Measurements from ENCODE around the gene PAF1. TPM values are rescaled to one million over a fixed set of nuclear protein-coding genes. Genes with fewer than 3 reads are reported as not detected.

The PAF1 gene
- polyA plus RNA-seq, 2 of the 4 experiments (the other 2 are of a cell fraction): 103 to 110 TPM

- ChIA-PET POLR2A (interaction anchor here (0.6 to 9.4 kb wide), 10 partner anchors 9 to 64 kb away, joined by 3 to 140 read pairs (median 6); partner anchors contain the start of genes MED29, PAF1, RPS16 and SAMD4B), CTCF (interaction anchor here (1.6 to 21.4 kb wide), 5 partner anchors 9 to 126 kb away, joined by 4 to 457 read pairs (median 12); partner anchors contain the start of genes EID2B, MED29, PAF1 and RPS16)
- peaks cover 70% of the 10 kb centered on the region for H3K4me1 ChIP-seq
- WGBS (ENCODE audit: missing lambda C conversion rate): 2% methylated on average over 47 of the region's 56 CpGs
- FAIRE-seq (no peak), ATAC-seq (peak; percentile 15 to 37), DNase-seq (ENCODE audit: low read depth in 1 of 2, low spot score in 1 of 2) (peak; percentile 93 to 95)
- peak within 1 kb of the TSS; percentile 94 to 99 for H3K27ac ChIP-seq
- peak within 1 kb of the TSS; percentile 76 for H3K4me3 ChIP-seq
- no peaks in the 10 kb centered on the region for H3K9me3 ChIP-seq
- peak within 1 kb of the TSS; percentile 95 for H3K4me2 ChIP-seq
- peak; percentile 34; the same call in 1 of the 2 replicates for TF ChIP-seq GATA3 (IDR thresholded peaks at IDR 0.05; ENCODE audit: borderline replicate concordance)
- TF ChIP-seq ZC3H11A (IDR thresholded peaks at IDR 0.05): no peak; the same call in 1 of the 2 replicates
- TF ChIP-seq PHF8 (IDR thresholded peaks at IDR 0.05; ENCODE audit: borderline replicate concordance, low read depth): peak; percentile 96
- TF ChIP-seq, protein P1, sequence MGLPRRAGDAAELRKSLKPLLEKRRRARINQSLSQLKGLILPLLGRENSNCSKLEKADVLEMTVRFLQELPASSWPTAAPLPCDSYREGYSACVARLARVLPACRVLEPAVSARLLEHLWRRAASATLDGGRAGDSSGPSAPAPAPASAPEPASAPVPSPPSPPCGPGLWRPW (IDR thresholded peaks at IDR 0.05): no peak
- peak; percentile 81 for TF ChIP-seq MAX (IDR thresholded peaks at IDR 0.05)
- no peak for TF ChIP-seq FOSL2 (IDR thresholded peaks at IDR 0.05)
- TF ChIP-seq FOSL2 (CRISPR knock-in tag; IDR thresholded peaks at IDR 0.05): peak; percentile 48
- peak in 1 of 2 experiments; percentile 33; a peak in 1 of 4 replicates for TF ChIP-seq CEBPB (IDR thresholded peaks at IDR 0.05)
- TF ChIP-seq CBX8 (IDR thresholded peaks at IDR 0.05): no peak
- TF ChIP-seq JUN (IDR thresholded peaks at IDR 0.05): peak; percentile 98 to 99
- TF ChIP-seq PBX3 (IDR thresholded peaks at IDR 0.05): peak; percentile 64
- TF ChIP-seq TP53 (CRISPR knock-in tag; IDR thresholded peaks at IDR 0.05): peak; percentile 68; the same call in 1 of the 2 replicates
- TF ChIP-seq CBX2 (IDR thresholded peaks at IDR 0.05; ENCODE audit: borderline replicate concordance, low read depth): no peak
- TF ChIP-seq POLR2AphosphoS2 (conservative IDR thresholded peaks at IDR 0.05; ENCODE audit: low read length): no peak; the same call in 1 of the 2 replicates
- no peak for TF ChIP-seq ZSCAN20 (CRISPR knock-in tag; IDR thresholded peaks at IDR 0.05)
- TF ChIP-seq, protein P2, sequence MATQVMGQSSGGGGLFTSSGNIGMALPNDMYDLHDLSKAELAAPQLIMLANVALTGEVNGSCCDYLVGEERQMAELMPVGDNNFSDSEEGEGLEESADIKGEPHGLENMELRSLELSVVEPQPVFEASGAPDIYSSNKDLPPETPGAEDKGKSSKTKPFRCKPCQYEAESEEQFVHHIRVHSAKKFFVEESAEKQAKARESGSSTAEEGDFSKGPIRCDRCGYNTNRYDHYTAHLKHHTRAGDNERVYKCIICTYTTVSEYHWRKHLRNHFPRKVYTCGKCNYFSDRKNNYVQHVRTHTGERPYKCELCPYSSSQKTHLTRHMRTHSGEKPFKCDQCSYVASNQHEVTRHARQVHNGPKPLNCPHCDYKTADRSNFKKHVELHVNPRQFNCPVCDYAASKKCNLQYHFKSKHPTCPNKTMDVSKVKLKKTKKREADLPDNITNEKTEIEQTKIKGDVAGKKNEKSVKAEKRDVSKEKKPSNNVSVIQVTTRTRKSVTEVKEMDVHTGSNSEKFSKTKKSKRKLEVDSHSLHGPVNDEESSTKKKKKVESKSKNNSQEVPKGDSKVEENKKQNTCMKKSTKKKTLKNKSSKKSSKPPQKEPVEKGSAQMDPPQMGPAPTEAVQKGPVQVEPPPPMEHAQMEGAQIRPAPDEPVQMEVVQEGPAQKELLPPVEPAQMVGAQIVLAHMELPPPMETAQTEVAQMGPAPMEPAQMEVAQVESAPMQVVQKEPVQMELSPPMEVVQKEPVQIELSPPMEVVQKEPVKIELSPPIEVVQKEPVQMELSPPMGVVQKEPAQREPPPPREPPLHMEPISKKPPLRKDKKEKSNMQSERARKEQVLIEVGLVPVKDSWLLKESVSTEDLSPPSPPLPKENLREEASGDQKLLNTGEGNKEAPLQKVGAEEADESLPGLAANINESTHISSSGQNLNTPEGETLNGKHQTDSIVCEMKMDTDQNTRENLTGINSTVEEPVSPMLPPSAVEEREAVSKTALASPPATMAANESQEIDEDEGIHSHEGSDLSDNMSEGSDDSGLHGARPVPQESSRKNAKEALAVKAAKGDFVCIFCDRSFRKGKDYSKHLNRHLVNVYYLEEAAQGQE (IDR thresholded peaks at IDR 0.05): peak; percentile 47
- TF ChIP-seq EP300 (IDR thresholded peaks at IDR 0.05): no peak
- no peak for TF ChIP-seq NPAS2 (CRISPR knock-in tag; IDR thresholded peaks at IDR 0.05; ENCODE audit: borderline replicate concordance)
- TF ChIP-seq NFE2L2 (conservative IDR thresholded peaks at IDR 0.05; ENCODE audit: low read length): no peak
- TF ChIP-seq EHF (CRISPR knock-in tag; IDR thresholded peaks at IDR 0.05): no peak; the same call in 1 of the 2 replicates
- TF ChIP-seq SREBF2 (IDR thresholded peaks at IDR 0.05): no peak
- no peak for TF ChIP-seq ELK1 (IDR thresholded peaks at IDR 0.05; ENCODE audit: low read depth, low read length)
- TF ChIP-seq TFCP2L1 (CRISPR knock-in tag; IDR thresholded peaks at IDR 0.05): peak; percentile 78
- no peak for TF ChIP-seq NR3C1 (IDR thresholded peaks at IDR 0.05)
- no peak for TF ChIP-seq FOSB (CRISPR knock-in tag; IDR thresholded peaks at IDR 0.05)
- TF ChIP-seq, protein P3, sequence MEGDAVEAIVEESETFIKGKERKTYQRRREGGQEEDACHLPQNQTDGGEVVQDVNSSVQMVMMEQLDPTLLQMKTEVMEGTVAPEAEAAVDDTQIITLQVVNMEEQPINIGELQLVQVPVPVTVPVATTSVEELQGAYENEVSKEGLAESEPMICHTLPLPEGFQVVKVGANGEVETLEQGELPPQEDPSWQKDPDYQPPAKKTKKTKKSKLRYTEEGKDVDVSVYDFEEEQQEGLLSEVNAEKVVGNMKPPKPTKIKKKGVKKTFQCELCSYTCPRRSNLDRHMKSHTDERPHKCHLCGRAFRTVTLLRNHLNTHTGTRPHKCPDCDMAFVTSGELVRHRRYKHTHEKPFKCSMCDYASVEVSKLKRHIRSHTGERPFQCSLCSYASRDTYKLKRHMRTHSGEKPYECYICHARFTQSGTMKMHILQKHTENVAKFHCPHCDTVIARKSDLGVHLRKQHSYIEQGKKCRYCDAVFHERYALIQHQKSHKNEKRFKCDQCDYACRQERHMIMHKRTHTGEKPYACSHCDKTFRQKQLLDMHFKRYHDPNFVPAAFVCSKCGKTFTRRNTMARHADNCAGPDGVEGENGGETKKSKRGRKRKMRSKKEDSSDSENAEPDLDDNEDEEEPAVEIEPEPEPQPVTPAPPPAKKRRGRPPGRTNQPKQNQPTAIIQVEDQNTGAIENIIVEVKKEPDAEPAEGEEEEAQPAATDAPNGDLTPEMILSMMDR (IDR thresholded peaks at IDR 0.05): peak; percentile 22; the same call in 1 of the 3 replicates
- peak; percentile 85 for TF ChIP-seq RARB (CRISPR knock-in tag; IDR thresholded peaks at IDR 0.05)
- TF ChIP-seq ESRRA (IDR thresholded peaks at IDR 0.05; ENCODE audit: borderline replicate concordance, low read length): no peak
- peak; percentile 62; the same call in 1 of the 2 replicates for TF ChIP-seq E2F6 (IDR thresholded peaks at IDR 0.05; ENCODE audit: borderline replicate concordance, low read depth)
- TF ChIP-seq ZNF302 (CRISPR knock-in tag; IDR thresholded peaks at IDR 0.05): no peak
- no peak; the same call in 2 of the 3 replicates for TF ChIP-seq SMC3 (IDR thresholded peaks at IDR 0.05)
- TF ChIP-seq EHMT2 (IDR thresholded peaks at IDR 0.05; ENCODE audit: low read depth): no peak
- TF ChIP-seq HOXB5 (CRISPR knock-in tag; IDR thresholded peaks at IDR 0.05): no peak
These were observed 15.9 kb upstream of the PAF1 start, which contains the start of gene ZFP36 for GRCh38 chr19:39406656-39407409. TSS of gene ZFP36 (plus strand) at chr19:39406847. CDS start at chr19:39406905, 58 bp downstream.
